ENCODE results near the gene EIF3L.

Gene EIF3L

DNA sequence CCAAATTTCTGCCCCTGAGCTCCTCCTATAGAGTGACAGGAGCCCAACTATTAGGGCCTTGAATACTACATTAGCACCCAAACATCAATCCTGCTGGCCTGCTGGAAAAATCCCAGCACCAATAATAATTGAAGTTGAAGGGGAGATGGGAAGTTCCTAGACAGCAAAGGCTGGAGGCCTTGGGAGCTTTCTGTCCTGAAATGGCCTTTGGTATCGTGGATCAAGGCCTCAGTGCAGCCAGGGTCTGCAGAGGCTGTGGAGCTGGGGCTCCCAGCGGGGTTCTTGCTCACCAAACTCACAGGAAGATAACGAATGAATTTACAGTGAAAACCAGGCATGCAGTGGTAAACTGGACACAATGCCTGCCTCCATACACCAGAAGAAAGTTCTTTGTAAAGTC lies 47.7 kb downstream of the EIF3L start:
- DNase-seq (ENCODE audit: low read depth): no peak
- no peak overlapping the region for H3K4me3 ChIP-seq (ENCODE audit: low read depth, low read length)
- TF ChIP-seq, protein P1, sequence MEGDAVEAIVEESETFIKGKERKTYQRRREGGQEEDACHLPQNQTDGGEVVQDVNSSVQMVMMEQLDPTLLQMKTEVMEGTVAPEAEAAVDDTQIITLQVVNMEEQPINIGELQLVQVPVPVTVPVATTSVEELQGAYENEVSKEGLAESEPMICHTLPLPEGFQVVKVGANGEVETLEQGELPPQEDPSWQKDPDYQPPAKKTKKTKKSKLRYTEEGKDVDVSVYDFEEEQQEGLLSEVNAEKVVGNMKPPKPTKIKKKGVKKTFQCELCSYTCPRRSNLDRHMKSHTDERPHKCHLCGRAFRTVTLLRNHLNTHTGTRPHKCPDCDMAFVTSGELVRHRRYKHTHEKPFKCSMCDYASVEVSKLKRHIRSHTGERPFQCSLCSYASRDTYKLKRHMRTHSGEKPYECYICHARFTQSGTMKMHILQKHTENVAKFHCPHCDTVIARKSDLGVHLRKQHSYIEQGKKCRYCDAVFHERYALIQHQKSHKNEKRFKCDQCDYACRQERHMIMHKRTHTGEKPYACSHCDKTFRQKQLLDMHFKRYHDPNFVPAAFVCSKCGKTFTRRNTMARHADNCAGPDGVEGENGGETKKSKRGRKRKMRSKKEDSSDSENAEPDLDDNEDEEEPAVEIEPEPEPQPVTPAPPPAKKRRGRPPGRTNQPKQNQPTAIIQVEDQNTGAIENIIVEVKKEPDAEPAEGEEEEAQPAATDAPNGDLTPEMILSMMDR (conservative IDR thresholded peaks at IDR 0.05; ENCODE audit: low read depth, low read length): no peak

DNA sequence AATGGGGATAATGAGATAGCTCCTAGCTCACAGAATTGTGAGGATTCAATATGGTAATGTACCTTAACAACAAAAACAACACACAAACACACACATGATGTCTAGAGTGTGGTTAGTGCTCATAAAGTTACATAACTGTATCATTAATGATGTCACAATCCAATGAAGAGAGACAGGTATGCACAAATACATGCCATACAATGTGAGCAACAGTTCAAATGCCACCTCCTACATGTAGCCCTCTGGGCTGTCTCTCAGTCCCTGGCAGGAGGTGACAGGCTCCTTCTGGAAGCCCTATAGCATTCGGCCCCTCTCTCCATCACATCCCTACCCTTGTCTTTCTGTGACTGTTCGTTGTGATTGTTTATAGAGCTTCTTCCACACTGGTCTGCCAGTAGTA lies 48.6 kb downstream of the EIF3L start:
- TF ChIP-seq, protein P1 (conservative IDR thresholded peaks at IDR 0.05; ENCODE audit: low read depth, low read length): no peak
- H3K4me3 ChIP-seq (ENCODE audit: low read depth, low read length): no peak overlapping the region
- no peak for DNase-seq (ENCODE audit: low read depth)

DNA sequence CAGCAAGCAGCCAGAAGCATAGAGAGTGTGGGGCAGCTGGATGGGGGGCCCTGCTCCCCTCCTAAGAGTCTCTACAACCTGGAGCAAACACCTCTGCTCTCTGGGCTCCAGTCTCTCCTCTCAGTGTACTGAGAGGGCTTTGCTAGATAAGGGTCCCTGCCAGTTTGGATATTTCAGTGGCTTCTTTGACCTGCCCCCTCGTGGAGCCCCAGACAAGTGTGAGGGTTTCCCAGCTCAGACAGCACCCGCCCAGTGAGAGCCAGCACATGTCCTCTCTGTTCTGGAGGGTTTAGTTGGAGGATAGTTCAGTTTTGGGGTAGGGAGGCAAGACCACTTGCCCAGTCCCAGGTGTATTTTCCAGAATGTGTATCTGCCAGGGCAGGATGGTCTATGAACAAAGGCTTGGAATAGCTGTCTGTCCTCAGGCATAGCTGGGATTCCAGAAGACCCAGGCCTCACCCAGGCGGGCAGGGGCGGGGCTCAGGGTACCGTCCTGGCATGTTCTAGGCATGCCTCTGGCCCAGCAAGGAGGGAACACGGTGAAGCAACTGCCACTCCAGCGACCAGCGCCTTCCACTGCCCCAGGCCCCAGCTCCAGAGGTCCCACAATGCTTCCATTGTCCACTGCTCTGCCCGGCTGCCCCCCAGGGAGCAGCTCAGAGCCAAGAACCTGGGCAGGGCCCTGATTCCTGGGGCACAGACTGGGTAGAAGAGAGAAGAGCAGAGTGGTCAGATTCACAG lies 49.4 kb downstream of the EIF3L start:
- TF ChIP-seq, protein P1 (conservative IDR thresholded peaks at IDR 0.05; ENCODE audit: low read depth, low read length): no peak
- no peak for DNase-seq (ENCODE audit: low read depth)
- no peak overlapping the region for H3K4me3 ChIP-seq (ENCODE audit: low read depth, low read length)

DNA sequence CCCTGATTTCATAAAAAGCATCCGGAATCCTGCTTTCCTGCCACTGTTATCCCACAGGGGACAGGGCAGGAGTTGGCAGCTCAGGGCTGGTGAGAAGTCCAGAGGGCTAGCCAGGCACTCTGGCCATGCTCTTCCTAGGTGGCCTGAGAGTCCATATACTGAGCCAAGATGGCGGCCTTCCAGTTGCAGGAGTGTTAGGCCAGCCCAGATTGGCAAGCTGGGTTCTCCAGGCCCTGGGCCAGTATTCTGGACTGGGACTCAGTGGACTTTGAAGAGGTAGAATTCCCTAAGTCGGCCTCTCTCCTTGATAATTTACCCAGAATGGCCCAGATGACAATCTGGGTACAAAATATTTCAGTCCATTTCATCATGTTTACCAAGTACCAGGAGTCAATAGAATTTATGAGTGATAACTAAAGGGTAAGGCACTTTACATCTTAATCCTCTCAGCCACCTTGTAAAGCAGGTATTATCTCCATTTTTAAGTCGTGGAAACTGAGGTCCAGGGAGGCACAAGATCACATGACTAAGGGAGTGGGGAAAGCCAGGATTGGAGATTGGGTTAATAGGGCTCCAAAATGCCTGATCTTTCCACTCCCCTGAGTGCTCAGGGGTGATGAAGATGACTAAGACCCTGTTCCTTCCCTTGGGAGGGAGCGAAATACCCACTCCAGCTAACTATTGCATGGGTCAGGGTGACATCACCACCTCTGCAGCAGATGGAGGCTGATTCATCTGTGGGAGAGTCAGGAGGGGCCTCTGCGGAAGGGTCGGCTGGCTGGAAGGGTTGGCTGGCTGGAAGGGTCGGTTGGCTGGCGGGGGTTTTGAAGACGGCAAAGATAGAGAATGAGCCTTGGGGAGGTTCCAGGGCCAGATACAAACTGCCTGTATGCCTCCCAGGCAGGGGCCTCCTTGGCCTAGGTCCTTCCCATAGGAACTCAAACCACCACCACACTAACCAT lies 55.6 kb downstream of the EIF3L start:
- DNase-seq (ENCODE audit: low read depth): peak; percentile 98
- peak overlapping the region; percentile 68 for H3K4me3 ChIP-seq (ENCODE audit: low read depth, low read length)
- TF ChIP-seq, protein P1 (conservative IDR thresholded peaks at IDR 0.05; ENCODE audit: low read depth, low read length): no peak

DNA sequence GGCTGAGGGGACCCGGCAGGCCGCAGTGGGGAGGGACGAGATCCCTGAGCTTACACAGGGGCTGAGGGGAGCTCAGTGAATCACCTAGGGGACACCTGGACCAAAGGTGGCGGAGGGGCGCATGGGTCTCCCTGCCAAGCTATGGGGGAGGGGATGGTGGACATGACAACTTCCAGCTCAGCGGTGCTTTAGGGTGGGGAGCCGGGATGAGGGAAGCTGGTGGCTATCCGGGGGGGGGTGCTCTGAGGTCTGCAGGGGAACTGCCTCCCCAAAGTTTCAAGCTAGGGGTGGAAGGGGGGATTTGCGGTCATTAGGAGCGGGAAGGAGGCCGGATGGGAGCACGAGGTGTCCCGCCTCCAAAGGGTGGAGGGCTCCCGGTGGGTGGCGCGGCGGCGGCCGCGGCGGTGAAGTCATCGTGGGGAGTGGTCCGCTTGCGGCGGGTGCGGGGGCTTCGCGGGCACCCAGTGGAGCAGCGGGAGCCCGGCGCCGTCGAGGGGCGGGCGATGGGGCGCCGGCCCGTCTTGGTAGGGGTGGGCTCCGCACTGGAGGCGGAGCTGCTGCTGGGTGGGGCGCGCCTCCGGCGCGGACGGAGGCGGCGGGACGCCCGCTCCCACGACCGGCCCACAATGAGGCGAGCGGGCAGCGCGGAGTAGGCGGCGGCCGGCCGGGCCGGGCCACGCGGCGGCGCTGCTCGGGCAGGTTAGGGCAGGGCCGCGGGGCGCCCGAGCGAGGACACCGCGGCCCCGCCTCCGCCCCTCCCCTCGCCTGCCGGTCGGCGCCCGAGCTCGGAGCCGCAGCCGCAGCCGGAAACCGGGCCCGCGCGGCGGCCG lies 56.5 kb downstream of the EIF3L start, which contains the start of gene MICALL1:
MICALL1 (plus strand) TSS at position 764 of the 830 bp plus-strand sequence. CDS start 126 bp downstream, outside the sequence.
- DNase-seq (ENCODE audit: low read depth): peak; percentile 73
- peak within 1 kb of the TSS; percentile 68 for H3K4me3 ChIP-seq (ENCODE audit: low read depth, low read length)
- TF ChIP-seq, protein P1 (conservative IDR thresholded peaks at IDR 0.05; ENCODE audit: low read depth, low read length): no peak

DNA sequence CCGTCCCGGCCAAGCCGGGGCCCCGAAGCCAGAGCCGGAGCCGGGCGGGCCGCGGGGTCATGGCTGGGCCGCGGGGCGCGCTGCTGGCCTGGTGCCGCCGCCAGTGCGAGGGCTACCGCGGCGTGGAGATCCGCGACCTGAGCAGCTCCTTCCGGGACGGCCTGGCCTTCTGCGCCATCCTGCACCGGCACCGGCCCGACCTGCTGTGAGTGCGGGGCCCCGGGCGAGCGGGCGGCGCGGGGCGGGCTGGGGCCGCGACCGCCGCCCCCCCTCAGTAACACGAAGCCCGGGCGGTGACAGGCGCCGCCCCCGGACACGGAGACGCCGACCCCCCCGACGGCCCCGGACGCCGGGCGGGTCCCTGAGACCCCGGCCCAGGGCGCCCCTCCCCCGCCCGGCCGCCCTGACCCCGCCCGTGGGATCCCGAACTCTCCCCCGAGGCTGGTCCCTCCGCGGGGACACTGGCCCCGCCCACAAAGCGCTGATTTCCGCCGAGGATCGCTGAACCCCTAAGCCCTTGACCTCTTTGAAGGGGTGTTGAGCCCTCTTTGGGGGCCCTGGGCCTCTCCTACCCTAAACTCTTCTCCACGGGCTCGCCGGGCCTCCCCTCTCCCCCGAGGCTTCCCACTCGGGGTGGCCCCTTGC lies 57.3 kb downstream of the EIF3L start:
- TF ChIP-seq, protein P1 (conservative IDR thresholded peaks at IDR 0.05; ENCODE audit: low read depth, low read length): no peak
- no peak for DNase-seq (ENCODE audit: low read depth)
- peak overlapping the region; percentile 68 for H3K4me3 ChIP-seq (ENCODE audit: low read depth, low read length)

All from choroid plexus epithelial cell (primary cell).